Non-pigmented ciliary epithelial cell (primary cell): ENCODE data around the gene DOCK10.

ENCODE experiments used
- DNase-seq: peaks from one replicate; pipeline ENCODE4 v3.0.0-alpha.2; 2010; ENCODE audit warnings: low read depth

The DOCK10 gene

GRCh38 chr2:224775647-224776046, 266.6 kb downstream of the DOCK10 start:
- DNase-seq, result no peak

DNA sequence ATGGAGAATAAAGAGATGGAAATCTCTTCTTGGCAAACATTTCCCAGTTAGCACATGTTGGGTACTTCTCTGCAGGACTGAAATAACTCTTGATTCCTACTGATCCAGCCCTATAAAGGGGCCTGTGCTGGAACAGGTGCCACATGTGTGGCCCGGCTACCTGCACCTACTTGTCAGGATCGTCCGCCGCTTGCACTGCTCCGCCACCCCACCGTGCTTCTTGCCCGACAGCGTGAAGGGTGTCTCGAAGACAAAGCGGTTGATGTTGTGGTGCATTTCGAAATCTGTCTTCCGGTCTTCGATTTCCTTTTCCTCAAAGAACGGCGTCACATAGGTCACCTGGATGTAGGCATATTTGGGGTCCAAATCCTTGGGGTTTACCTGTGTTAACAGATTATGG, 267.5 kb downstream of the DOCK10 start:
- DNase-seq, result no peak

DNA sequence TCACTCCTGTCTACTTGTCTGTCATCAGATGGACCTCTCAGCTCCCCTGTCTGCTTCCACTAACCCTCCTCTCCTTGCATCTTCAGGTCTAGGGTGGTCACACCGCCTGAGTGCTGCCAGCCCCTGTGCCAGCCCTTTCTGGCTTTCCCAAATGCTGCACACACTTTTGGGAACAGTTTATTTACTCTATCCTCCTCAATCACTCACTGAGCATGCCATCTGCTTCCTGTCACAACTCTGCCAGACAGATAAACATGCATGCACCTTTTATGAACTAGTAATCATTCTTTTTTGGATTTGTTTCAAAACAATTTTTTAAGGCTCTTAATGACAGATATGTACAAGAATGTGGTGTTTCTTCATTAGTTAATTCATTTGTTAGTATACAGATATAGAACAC, 269.8 kb downstream of the DOCK10 start:
- no peak for DNase-seq

- no peak for DNase-seq
Observed at GRCh38 chr2:224769489-224769888, 272.8 kb downstream of the DOCK10 start.

GRCh38 chr2:224764565-224765236, 277.6 kb downstream of the DOCK10 start:
- no peak for DNase-seq

GRCh38 chr2:224757934-224758548, 284.2 kb downstream of the DOCK10 start:
- DNase-seq, result no peak

GRCh38 chr2:224753743-224754540, 288.3 kb downstream of the DOCK10 start:
- DNase-seq, result no peak

DNA sequence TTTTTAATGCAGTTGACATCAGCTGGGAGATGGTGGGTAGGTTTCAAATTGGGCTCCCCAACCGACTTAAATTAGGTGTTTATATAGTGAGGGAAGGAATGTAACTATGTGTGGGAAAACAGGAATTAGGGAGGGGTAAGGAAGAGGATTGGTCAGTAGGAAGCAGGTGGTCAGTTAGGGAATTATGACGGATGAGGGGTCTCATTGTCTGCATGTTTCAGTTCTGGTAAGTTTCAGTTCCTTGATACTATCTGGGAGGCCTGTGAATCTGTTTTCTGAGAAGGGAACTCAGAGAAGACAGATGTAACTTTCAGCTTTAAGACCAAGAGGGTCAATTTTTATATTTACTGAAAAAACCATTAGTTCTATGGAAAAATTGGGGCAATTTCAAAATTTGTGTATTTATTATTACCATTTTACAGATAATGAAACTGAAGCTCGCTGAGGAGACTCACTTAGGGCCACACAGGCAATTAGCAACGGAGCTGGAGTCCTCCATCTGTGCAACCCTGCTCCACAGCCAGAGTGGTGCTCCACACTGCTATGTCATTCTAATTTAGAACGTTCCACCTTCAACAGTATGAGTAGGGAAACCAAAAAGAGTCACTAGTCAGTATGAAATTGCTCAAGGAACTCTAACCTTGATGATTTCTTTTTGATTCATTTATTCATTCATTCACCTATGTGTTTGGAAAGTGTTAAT, 290.1 kb downstream of the DOCK10 start:
- no peak for DNase-seq

DNA sequence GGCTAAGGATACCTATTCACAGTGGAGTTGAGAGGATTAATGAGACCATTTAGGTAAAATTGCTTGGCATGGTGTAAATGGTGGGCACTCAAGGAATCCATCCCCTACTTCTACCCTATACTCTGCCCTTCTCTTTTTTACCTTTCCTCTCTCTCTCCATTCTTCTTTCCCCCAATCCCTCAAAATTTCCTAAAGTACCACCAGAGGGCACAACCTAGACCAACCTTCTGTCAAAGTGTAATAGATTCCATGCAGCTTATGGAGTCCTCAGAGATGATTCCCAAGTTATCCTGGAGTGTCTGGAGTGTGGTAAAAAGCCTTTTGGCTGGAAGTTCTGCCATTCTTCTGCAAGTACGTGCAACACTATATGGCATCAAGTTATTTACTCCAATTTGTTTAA, 293.1 kb downstream of the DOCK10 start:
- DNase-seq, result no peak

DNA sequence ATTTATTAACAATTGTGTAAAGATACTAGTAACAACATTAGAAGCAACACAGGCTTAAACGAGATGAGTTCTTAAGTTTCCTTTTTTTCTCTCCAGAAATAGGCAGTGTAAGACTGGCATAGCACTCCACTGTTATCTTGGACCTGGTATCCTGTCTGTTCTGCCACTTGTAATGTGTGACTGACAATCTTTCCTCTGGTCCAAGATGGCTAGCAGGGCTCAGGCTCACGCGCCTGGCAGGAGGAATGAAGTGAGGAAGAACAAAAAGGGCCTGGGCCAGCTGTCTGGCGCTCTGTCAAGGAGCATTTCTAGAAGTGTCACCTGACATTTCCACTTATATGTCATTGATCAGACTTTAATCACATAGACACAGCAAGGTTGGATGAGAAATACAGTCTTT, 294.5 kb downstream of the DOCK10 start:
- no peak for DNase-seq

DNA sequence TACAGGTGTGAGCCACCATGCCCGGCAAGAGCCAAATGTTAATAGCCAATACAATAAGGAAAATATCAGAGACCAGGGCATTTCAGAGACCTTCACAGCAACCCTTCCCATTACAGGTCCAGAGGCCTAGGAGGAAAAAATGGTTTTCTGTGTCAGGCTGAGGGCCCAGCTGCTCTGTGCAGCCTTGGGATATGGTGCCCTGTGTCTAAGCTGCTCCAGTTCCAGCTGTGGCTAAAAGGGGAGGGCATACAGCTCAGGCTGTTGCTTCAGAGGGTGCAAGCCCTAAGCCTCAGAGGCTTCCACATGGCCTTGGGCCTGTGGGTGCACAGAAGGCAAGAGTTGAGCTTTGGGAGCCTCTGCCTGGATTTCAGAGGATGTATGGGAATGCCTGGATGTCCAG, 306.0 kb downstream of the DOCK10 start:
- no peak for DNase-seq

GRCh38 chr2:224734949-224735348, 307.3 kb downstream of the DOCK10 start:
- no peak for DNase-seq

- no peak for DNase-seq
Observed at GRCh38 chr2:224731665-224732064, 310.6 kb downstream of the DOCK10 start.

DNA sequence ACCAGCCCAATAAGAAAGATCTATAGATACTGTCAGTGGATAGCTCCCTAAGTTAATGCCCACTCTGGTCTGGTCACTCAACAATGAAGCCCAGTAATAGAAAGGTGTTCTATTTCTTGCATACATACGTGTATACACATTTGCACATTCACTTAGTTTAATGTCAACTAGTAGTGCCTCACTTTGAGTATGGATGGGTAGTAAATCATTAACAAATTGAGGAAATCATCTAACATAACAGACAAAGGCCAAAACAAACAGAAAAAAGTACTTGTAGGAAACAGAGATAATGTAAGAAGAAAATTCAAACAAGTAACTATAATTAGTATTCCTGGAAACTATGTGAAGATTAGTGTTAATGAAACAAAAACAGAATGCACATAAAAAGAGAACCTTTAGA, 312.8 kb downstream of the DOCK10 start:
- DNase-seq, result no peak

- DNase-seq, result no peak
Observed at GRCh38 chr2:224724331-224724730, 317.9 kb downstream of the DOCK10 start.

GRCh38 chr2:224723586-224724217, 318.6 kb downstream of the DOCK10 start:
- peak; percentile 41 for DNase-seq

DNA sequence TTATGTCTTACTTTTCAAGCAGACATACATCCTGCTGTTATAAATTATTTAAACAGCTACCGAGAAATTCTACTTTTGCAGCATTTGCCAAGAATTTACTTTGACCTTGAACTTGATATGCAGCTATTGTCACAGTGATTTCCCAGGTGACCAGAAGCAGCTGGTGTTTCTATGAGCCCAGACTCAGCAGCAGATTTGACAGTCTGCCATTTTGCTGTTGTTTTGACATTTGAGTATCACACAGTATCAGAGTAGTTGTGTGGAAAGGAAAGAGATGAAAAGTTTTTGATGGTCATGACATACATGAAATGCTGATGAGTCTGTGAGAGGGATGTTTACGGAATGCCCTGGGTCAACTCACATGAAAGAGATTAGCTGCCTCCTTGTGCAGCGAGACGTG, 319.5 kb downstream of the DOCK10 start:
- no peak for DNase-seq

- peak; percentile 35 for DNase-seq
Observed at GRCh38 chr2:224722250-224722649, 320.0 kb downstream of the DOCK10 start.

DNA sequence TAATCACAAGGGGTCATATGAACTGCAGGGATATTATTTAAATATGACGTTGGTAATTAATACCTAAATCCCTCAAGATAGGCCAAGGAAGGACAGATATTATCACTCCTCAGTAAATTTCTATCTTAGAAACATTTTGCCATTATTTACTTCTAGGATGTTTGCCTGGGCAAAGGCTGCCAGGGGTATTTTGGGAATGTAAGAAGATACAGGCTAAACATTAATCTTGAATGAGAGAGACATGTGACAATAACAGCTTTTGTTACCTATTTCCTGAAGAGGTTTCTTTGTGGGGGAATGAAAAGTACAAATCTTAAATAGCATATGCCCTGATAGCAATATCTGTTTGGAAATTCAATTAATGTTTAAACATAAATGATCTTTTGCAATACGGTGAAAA, 325.3 kb downstream of the DOCK10 start:
- DNase-seq, result no peak

- DNase-seq, result no peak
Observed at GRCh38 chr2:224716201-224716600, 326.1 kb downstream of the DOCK10 start, which contains the start of gene CCDC195. Gene CCDC195, minus strand, starts transcription at chr2:224716365. Its CDS starts 0 bp downstream, at chr2:224716365.
